NCI-H1436 treated with DMSO at 0.1 percent for 48 hours (cell line): ENCODE measurements around the gene DYNLL1.
"Not testable (repeated sequence)": the region's sequence is repeated elsewhere in the genome, so short reads cannot be mapped to it uniquely, and the experiment has no call there.

Experiments used
- DNase-seq: peaks from one replicate; lab custom pipeline; 2025; lab: John Stamatoyannopoulos, UW

DYNLL1 gene

DNA sequence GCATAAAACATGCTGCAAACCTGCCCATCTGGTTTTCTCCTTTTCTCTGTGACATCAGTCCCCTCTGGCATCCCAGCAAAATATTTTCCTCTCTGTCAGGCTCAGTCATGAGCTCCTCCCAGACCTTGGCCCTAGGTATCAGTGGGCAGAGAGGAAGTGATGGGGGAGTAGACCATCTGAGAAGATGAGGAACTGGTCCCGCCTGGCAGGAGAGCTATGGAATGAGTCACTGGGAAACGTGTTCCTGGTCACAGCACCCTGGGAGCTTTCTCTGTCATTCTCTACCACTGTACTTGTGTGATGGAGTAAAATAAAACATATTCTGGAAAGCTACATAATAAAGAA is 21.3 kb upstream of the DYNLL1 start:
- DNase-seq = no peak

- no peak for DNase-seq
These were observed 20.3 kb upstream of the DYNLL1 start for GRCh38 chr12:120475643-120476042.

DNA sequence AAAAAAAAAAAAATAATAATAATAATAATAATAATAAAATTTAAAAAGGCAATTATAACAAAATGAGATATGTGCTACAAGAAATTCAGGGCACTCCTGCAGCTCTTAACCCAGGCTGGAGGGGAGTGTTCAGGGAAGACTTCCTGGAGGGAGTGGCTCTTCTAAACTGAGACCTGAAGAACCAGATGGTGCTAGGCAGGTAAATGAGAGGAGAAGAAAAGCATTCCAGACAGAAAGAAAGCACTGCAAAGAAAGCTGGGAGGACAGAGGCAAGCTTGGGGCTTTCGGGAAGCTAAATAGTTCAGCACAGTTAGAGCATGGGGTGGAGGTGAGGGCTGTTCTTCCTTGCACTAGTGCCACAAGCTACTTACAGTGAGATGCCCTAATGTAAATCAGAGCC is 16.5 kb upstream of the DYNLL1 start:
- no peak for DNase-seq

DNA sequence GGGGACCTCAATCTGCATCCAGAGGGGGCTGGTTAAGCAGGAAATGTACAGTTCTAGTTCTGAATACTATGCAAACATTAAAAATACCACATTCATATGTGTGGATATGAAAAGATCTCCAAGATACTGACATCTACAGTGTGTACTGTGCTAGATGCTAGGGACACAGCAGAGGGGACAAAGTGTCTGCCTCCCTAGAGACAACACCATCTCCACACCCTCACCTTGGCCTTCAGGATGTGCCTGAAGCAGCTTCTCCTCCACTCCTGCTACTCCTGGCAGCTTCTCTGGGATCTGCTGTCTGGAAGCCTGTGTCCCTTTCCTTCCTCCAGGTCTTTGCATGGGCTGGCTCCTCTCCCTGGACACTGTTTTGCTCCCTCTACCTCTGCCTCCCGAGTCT is 15.7 kb upstream of the DYNLL1 start:
- DNase-seq = no peak

DNA sequence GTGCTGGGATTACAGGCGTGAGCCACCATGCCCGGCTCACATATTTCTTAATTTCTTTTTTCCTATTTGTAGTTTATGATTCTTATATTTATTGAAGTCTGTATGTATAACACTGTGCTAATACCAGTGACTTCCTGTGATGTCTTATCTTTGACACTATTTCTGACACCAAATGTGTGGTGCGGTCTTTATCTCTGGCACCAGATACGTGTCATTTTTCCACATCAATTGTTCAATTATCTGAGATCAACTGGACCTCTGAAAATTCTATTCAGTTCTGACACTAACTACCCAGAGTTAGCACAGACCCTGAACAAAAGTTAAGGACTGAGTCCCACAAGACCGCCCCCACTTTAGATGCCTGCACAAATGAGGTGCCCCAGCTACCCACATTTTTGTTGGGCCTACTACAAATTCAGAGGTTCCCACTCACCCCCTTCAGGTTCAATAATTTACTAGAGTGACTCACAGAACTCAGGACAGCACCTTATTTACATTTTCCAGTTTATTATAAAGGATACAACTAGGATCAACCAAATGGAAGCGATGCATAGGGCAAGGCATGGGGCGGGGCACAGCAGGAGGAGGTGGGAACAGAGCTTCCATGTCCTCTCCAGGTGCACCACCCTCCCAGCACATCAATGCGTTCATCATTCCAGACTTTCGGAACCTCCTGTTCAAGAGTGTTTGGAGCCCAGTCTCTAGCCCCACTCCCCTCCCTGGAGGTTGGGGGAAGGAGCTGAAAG is 14.7 kb upstream of the DYNLL1 start:
- no peak for DNase-seq

DNA sequence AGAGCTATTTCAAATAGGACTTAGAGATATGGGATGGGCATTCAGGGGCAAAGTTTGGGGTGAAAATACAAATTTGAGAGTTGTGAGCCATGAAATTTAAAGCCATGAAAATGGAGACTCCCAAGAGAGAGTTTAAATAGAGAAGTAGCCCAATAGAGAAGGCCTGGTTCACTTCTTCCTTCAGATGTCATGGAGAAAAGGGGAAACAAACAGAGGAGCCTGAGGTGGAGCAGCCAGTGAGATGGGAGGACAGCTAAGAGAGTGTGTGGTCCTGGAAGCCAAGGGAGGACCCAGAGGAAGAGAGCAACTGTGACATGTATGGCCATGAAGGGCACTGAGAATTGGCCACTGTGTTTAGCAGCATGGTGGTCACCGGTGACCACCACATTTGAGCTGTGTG is 12.3 kb upstream of the DYNLL1 start:
- no peak for DNase-seq

GRCh38 chr12:120485961-120486881 is 9.7 kb upstream of the DYNLL1 start:
- no peak for DNase-seq

- not testable (repeated sequence) for DNase-seq
These were observed 8.4 kb upstream of the DYNLL1 start for GRCh38 chr12:120487552-120487951.

GRCh38 chr12:120488057-120488640 is 7.8 kb upstream of the DYNLL1 start:
- DNase-seq = no peak

DNA sequence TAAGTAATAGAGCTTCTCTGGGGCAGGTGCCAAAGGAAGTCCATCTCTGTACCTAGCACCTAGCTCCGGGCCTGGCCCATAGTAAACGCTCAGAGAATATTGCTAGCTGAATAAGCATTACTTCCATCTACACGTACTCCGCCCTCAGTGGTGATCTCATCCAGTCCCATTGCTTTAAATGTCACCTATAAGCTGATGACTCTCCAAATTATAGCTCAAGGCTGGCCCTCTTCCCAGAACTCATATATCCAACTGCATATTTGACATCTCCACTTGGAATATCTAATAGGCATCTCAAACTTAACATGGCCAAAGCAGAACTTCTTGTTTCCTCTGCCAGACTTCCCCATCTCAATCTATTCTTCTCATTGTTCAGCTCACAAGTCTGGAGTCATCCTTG is 6.9 kb upstream of the DYNLL1 start:
- DNase-seq = no peak

DNA sequence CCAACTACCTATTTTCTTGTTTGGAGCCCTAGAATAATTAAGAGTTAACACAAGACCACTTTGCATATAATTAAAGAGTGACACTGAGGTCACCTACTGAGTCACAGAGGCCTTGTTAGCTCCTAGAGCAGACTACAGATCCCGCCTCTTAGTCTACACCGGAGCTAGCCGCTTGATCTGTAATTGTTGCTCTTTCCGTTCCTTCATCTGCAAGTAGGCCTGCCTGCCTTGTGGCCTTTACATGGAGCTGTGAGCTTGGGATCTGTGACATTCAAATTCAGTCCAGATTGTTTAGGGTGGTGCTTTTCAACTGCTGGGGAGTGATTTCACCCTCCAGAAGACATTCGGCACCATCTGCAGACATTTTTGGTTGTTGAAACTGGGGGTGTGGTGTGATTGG is 5.6 kb upstream of the DYNLL1 start:
- DNase-seq = no peak

DNA sequence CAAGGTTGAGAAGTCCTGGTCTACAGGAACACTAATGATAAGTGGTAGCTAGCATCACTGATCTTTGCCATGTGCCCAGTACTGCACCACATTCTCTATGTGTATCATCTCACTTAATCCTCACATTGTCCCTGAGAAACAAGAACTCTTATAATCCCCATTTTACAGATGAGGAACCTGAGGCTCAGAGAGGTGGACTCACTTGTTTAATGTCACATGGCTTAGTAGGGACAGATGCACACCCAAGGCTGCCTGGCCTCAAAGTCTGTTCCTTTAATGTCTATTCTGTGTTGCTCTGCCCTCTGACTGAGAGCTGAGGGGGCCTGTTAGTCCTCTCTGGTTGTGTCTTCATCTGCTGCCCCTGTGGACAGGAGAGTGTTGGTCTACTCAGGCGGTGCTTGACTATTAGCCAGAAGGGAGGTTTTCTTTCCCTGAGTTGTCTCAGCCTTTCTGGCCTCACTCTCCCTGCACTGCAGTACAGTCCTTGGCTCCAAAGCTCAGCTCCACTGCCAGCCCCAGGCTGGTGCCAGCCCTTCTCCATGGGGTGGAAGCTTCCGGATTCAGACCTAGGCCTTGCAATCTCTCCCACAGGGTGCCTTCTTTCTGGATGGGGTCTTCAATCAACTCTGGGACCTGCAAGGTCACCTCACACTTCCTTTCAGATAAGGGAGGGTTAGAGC is 4.9 kb upstream of the DYNLL1 start:
- no peak for DNase-seq

DNA sequence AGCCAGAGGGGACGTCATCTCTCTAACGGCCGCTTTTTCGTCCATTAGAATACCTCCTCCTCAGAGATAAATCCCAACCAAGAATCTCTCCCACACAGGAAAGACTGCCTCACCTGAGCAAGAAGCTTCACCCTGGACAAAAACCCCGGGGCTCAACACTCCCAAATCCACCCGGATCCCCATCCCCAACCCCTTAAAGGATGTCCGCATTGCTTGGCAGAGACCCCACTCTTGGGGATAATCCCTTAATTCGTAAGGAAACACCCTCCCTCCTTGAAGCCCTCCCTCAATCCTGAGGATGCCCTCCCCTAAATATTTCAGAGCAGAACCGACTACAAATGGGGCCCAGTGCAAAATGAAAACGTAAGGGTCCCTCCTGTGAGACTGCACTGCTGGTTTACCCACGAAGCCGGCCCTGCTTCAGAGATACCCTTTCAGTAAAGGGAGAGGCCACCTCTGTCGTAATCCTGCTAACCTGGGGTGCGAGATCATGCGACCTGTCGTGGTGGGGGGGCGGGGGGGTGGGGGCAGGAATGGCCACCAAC is 655 bp upstream of the DYNLL1 start:
- DNase-seq = no peak

- no peak for DNase-seq
These were observed 764 bp downstream of the DYNLL1 start for GRCh38 chr12:120496413-120497340.

- DNase-seq = no peak
These were observed 1.7 kb downstream of the DYNLL1 start for GRCh38 chr12:120497524-120498150.

DNA sequence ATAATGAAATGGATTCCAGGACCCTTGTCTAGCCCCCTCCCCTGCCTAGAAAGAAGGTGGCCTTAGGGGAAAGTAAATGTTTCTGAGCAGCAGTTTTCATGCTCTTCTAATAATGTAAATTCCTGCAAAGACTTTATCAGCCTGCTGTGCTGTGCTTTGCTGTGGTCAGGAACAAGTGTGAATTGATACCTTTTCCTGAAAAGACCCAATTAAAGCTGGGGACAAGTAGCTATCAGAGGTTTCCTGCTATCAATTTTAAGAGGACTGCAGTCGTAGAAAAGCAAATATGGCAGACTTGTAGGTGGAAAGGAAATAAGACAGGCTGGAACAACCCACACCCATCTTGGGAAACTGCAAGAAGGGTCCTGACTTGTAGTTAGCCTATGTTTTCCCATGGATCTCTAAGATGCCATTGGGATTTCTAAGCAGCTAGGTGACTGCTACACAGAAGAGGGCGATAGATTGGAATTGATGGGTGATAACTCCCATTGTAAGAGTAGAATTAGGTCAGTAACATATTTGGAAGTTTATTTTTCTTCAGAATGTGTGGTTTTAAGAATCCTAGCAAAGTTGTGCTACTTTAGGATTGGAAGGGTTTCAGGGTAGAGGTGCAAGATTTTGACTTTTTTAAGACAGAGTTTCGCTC is 3.1 kb downstream of the DYNLL1 start:
- no peak for DNase-seq

- no peak for DNase-seq
These were observed 4.7 kb downstream of the DYNLL1 start for GRCh38 chr12:120500581-120500980.

- DNase-seq = no peak
These were observed 8.7 kb downstream of the DYNLL1 start for GRCh38 chr12:120504587-120504986.

DNA sequence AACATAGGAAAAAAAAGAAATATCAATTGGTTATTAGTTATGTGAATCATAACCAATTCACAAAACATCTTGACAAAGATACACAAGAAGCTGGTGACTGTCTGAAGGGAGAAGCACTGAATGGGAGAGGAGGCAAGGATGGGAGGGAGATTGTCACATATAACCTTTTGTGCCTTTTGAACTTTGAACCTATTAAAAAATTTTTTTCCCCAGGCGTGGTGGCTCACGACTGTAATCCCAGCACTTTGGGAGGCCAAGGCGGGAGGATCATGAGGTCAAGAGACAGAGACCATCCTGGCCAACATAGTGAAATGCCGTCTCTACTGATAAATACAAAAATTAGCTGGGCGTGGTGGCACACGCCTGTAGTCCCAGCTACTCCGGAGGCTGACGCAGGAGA is 12.6 kb downstream of the DYNLL1 start:
- DNase-seq = no peak

DNA sequence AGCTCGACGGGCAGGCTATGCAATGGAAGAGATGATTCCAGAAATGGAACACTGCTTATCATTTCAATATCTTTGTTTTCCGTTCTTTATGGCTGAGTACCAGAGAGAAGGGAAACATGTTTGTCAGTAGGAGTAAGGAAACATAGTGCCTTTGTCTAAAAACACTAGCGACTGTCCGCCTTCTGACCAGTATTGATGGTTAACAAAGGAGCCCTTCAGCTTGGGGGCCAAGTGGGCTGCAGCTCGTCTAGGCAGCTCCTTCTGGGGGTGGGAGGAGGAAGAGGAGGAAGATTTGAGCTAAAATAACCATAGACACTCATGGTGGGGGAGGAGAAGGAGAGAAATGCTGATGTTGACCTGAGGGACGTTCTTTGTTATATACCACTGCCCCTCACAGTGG is 18.1 kb downstream of the DYNLL1 start:
- no peak for DNase-seq
